Measurements from ENCODE around the gene ARHGEF19.

ARHGEF19 gene

DNA sequence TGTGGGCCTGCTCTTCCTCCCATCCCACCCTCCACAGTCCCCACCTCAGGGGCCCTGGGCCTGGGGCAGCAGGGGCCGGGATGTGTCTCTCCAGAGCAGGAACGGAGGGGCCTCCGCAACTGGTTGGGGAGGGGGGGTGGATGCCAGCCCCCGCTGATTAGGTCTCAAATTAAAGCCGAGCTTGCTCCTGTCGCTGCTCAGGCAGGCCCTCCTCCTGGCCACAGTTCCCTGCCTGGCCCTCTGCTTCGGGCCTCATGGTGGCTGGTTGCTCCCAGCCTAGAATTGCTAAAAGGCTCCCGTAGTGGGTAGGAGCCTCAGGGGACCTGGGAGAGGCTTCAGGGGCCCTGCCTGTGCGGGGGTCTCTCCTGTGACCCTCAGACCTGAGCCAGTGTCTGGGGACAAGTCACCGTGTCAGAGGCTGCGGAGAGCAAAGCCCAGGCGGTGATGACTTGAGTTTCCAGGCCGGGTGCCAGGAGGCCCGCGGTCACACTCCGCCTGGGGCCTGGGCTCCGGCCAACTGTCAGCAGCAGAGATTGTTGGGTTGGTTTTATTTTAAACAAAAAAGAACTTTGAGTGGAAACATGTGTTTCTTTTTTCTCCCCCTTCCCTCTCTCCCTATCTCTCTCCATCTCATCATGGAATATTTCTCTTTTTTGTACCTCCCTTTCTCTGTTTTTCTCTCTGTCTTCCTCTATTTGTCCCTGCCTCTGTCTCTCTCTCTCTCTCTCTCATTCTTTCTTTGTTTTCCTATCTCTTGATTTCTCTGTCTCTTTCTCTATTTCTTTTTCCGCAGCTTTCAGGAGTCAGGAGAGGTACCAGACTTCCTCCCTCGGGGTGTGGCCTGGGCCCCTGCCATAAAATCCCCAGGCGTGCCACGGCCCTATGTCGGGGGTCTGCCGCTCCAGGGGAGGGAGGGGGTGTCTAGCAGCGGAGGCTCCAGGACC lies 36.6 kb downstream of the ARHGEF19 start:
- Histone ChIP-seq H3K4me1 (ENCODE audit: insufficient read depth, low read length, poor library complexity, severe bottlenecking) (no peaks in the 10 kb centered on the region), H3K9me3 (ENCODE audit: insufficient read depth, low read depth, low read length) (no peaks in the 10 kb centered on the region), H4K20me1 (ENCODE audit: insufficient read depth, low read length, poor library complexity, severe bottlenecking) (no peaks in the 10 kb centered on the region), H3K4me3 (ENCODE audit: low read length, poor library complexity, severe bottlenecking) (no peak overlapping the region), H3K9ac (ENCODE audit: low read depth, low read length, poor library complexity, severe bottlenecking) (no peak overlapping the region), H3K4me2 (ENCODE audit: low read depth, low read length, poor library complexity, severe bottlenecking) (no peak overlapping the region), H3K79me2 (ENCODE audit: insufficient read depth, low read length) (no peaks in the 10 kb centered on the region), H3K27me3 (ENCODE audit: insufficient read depth, low read length, poor library complexity, severe bottlenecking) (no peaks in the 10 kb centered on the region), H3F3A (ENCODE audit: low read depth) (no peaks in the 10 kb centered on the region), H3K9me2 (replicated peaks; ENCODE audit: low read depth, low read length) (no peaks in the 10 kb centered on the region), H2AFZ (ENCODE audit: low read length) (no peak overlapping the region), H3K36me3 (ENCODE audit: insufficient read depth, low read length) (no peaks in the 10 kb centered on the region)
- TF ChIP-seq, protein P1, sequence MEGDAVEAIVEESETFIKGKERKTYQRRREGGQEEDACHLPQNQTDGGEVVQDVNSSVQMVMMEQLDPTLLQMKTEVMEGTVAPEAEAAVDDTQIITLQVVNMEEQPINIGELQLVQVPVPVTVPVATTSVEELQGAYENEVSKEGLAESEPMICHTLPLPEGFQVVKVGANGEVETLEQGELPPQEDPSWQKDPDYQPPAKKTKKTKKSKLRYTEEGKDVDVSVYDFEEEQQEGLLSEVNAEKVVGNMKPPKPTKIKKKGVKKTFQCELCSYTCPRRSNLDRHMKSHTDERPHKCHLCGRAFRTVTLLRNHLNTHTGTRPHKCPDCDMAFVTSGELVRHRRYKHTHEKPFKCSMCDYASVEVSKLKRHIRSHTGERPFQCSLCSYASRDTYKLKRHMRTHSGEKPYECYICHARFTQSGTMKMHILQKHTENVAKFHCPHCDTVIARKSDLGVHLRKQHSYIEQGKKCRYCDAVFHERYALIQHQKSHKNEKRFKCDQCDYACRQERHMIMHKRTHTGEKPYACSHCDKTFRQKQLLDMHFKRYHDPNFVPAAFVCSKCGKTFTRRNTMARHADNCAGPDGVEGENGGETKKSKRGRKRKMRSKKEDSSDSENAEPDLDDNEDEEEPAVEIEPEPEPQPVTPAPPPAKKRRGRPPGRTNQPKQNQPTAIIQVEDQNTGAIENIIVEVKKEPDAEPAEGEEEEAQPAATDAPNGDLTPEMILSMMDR (conservative IDR thresholded peaks at IDR 0.05; ENCODE audit: low read length): no peak
- no peak for TF ChIP-seq EZH2phosphoT487 (IDR thresholded peaks at IDR 0.05; ENCODE audit: borderline replicate concordance)

DNA sequence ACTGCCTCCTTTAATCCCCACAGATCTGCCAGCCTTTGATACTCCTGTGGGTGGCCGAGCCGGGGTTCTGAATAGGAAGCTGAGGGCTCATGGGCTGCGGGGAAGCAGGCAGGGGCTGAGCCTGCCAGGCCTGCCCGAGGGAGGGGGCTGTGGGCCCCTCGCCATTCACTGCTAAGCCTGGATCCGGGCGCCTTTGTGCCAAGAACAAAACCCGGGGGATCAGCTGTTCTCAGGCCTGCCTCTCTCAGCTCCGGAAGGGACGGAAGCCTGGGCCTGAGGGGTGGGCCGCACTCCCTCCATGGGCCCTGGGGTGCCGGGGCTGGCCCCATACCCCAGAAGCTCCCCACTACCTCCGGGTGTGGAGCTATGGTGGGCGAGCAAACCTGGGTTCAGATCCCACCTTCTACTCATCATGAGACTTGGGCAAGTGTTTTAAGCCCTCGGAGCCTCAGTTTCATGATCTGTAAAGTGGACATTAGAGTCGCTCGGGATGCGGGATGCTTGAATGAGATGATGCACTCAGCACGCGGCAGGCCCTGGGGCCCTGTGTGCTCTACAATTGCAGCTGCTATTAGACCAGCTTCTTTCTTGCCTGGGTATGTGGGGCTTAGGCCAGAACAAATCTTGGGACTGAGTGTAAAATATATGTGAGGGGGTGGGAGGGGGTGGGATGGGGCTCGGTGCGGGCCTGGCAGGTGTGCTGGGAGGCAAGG lies 37.4 kb downstream of the ARHGEF19 start:
- Histone ChIP-seq H3K36me3 (ENCODE audit: insufficient read depth, low read length) (no peaks in the 10 kb centered on the region), H2AFZ (ENCODE audit: low read length) (no peak overlapping the region), H3K9me2 (replicated peaks; ENCODE audit: low read depth, low read length) (no peaks in the 10 kb centered on the region), H3K4me3 (ENCODE audit: low read length, poor library complexity, severe bottlenecking) (no peak overlapping the region), H3F3A (ENCODE audit: low read depth) (no peaks in the 10 kb centered on the region), H3K27me3 (ENCODE audit: insufficient read depth, low read length, poor library complexity, severe bottlenecking) (no peaks in the 10 kb centered on the region), H3K9me3 (ENCODE audit: insufficient read depth, low read depth, low read length) (no peaks in the 10 kb centered on the region), H3K4me1 (ENCODE audit: insufficient read depth, low read length, poor library complexity, severe bottlenecking) (no peaks in the 10 kb centered on the region), H3K4me2 (ENCODE audit: low read depth, low read length, poor library complexity, severe bottlenecking) (no peak overlapping the region), H4K20me1 (ENCODE audit: insufficient read depth, low read length, poor library complexity, severe bottlenecking) (no peaks in the 10 kb centered on the region), H3K9ac (ENCODE audit: low read depth, low read length, poor library complexity, severe bottlenecking) (no peak overlapping the region), H3K79me2 (ENCODE audit: insufficient read depth, low read length) (no peaks in the 10 kb centered on the region)
- TF ChIP-seq, protein P1 (conservative IDR thresholded peaks at IDR 0.05; ENCODE audit: low read length): no peak
- no peak for TF ChIP-seq EZH2phosphoT487 (IDR thresholded peaks at IDR 0.05; ENCODE audit: borderline replicate concordance)

DNA sequence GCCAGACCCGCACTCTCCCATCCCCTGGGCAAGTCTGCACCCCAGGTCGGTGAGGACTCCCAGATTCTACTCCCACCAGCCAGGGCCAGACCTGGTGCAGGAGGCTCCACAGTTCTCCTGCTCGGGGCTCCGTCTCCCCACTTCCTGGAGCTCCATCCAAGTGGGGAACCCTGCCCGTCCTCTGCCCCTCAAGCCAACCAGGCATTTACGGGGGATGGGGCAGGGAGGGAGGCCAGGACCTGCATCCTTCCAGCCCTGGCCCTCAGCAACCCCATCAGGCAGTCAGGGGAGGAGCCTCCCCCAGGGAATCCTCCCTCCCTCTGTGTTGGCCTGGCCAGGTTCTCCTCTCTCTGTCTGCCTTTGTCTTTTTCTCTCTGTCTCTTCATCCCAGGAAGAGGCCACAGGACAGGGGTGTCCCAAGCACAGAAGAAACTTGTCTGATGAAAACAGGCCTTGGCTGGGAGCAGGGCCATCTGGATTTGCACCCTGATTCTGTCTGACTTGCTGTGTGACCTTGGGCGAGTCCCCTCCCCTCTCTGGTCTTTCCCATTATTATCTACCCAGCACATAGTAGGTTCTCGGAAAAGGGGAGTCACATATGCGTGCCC lies 38.1 kb downstream of the ARHGEF19 start:
- TF ChIP-seq, protein P1 (conservative IDR thresholded peaks at IDR 0.05; ENCODE audit: low read length): no peak
- no peak for TF ChIP-seq EZH2phosphoT487 (IDR thresholded peaks at IDR 0.05; ENCODE audit: borderline replicate concordance)
- Histone ChIP-seq H3K4me1 (ENCODE audit: insufficient read depth, low read length, poor library complexity, severe bottlenecking) (no peaks in the 10 kb centered on the region), H3K9ac (ENCODE audit: low read depth, low read length, poor library complexity, severe bottlenecking) (no peak overlapping the region), H3K79me2 (ENCODE audit: insufficient read depth, low read length) (no peaks in the 10 kb centered on the region), H3K4me3 (ENCODE audit: low read length, poor library complexity, severe bottlenecking) (no peak overlapping the region), H2AFZ (ENCODE audit: low read length) (no peak overlapping the region), H3K27me3 (ENCODE audit: insufficient read depth, low read length, poor library complexity, severe bottlenecking) (no peaks in the 10 kb centered on the region), H4K20me1 (ENCODE audit: insufficient read depth, low read length, poor library complexity, severe bottlenecking) (no peaks in the 10 kb centered on the region), H3F3A (ENCODE audit: low read depth) (no peaks in the 10 kb centered on the region), H3K9me2 (replicated peaks; ENCODE audit: low read depth, low read length) (no peaks in the 10 kb centered on the region), H3K36me3 (ENCODE audit: insufficient read depth, low read length) (no peaks in the 10 kb centered on the region), H3K4me2 (ENCODE audit: low read depth, low read length, poor library complexity, severe bottlenecking) (no peak overlapping the region), H3K9me3 (ENCODE audit: insufficient read depth, low read depth, low read length) (no peaks in the 10 kb centered on the region)
